ENCODE results near the gene PDE4C. TPM values are rescaled to one million over a fixed set of nuclear protein-coding genes. Genes with fewer than 3 reads are reported as not detected.
A peak's percentile ranks its signal among the peaks of the same experiment; 100 is the strongest.

Gene PDE4C
- total and polyA plus RNA-seq, 9 of the 15 experiments (the other 6 are each of a cell fraction or from before 2014, with no cell fraction given): 0.04 to 0.91 (median 0.20) TPM; not detected in 1

DNA sequence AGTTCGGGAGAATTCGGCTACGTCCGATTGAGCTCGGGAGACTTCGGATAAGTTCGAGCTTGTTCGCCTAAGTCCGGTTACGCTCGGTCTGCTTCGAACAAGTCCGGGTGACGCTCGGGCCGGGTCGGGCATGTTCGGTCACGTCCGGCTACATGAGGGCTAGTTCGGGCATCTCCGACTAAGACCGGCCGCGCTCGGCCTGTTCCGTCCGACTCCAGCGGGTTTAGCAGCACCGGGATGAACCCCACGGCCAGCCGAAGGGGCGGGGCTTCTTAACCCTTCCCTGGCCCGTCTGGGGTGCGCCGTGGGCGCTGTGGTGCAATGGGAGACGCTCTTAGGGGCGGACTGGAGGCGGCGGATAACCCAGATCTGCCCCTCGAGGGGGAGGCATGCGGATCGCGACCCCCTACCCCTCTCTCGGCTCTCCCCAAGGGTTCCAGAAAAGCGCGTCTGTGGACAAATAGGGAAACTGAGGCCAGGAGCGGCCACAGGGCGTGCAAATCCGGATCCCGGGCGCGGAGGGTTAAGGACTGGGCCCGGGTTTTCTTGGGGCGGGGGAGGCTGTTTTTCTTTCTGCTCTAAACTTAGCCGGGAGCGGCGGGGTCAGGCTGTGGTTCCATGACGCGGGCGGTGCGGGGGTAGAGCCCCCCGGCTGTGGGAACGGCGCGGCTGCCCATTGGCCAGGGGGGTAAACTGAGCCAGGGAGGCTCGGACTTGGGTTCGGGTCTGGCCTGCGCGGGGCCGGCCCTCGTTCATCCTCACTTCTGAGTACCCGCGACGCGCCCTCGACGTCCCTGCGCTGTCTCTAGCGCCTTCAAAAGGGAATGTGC, 1.5 kb downstream of the PDE4C start (continued):
- TF ChIP-seq CEBPG (CRISPR knock-in tag; IDR thresholded peaks at IDR 0.05): no peak
- no peak for TF ChIP-seq CEBPG (tag; conservative IDR thresholded peaks at IDR 0.05 in 1 of 2, IDR thresholded peaks at IDR 0.05 in 1 of 2)
- TF ChIP-seq ZNF384 (IDR thresholded peaks at IDR 0.05; ENCODE audit: low read depth, low read length): no peak
- no peak for TF ChIP-seq RAD21 (CRISPR knock-in tag; conservative IDR thresholded peaks at IDR 0.05 in 1 of 2, IDR thresholded peaks at IDR 0.05 in 1 of 2)
- no peak for TF ChIP-seq CBX2 (IDR thresholded peaks at IDR 0.05; ENCODE audit: insufficient read depth, low read length, poor library complexity, severe bottlenecking)
- peak in 1 of 3 experiments; percentile 44 for TF ChIP-seq YY1 (IDR thresholded peaks at IDR 0.05; ENCODE audit: borderline replicate concordance in 1 of 3, control insufficient read depth in 1 of 3, extremely low read depth in 1 of 3, insufficient read depth in 3 of 3, insufficient read length in 1 of 3, insufficient replicate concordance in 2 of 3, low read depth in 1 of 3, low read length in 2 of 3)
- no peak for TF ChIP-seq POLR2H (tag; IDR thresholded peaks at IDR 0.05; ENCODE audit: low read depth)
- no peak for TF ChIP-seq RNF2 (IDR thresholded peaks at IDR 0.05)
- peak; percentile 30; the same call in 1 of the 2 replicates for TF ChIP-seq XRCC5 (IDR thresholded peaks at IDR 0.05; ENCODE audit: low read depth, low read length)
- TF ChIP-seq ZEB2 (IDR thresholded peaks at IDR 0.05): no peak
- TF ChIP-seq, protein P1, sequence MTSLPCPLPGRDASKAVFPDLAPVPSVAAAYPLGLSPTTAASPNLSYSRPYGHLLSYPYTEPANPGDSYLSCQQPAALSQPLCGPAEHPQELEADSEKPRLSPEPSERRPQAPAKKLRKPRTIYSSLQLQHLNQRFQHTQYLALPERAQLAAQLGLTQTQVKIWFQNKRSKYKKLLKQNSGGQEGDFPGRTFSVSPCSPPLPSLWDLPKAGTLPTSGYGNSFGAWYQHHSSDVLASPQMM (CRISPR knock-in tag; IDR thresholded peaks at IDR 0.05): no peak
- TF ChIP-seq SNIP1 (IDR thresholded peaks at IDR 0.05; ENCODE audit: low read depth): no peak
- no peak for TF ChIP-seq MAFF (IDR thresholded peaks at IDR 0.05; ENCODE audit: low read length)
- no peak for TF ChIP-seq MECOM (CRISPR knock-in tag; IDR thresholded peaks at IDR 0.05)
- TF ChIP-seq, protein P2, sequence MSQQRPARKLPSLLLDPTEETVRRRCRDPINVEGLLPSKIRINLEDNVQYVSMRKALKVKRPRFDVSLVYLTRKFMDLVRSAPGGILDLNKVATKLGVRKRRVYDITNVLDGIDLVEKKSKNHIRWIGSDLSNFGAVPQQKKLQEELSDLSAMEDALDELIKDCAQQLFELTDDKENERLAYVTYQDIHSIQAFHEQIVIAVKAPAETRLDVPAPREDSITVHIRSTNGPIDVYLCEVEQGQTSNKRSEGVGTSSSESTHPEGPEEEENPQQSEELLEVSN (IDR thresholded peaks at IDR 0.05; ENCODE audit: borderline replicate concordance in 1 of 2, extremely low read depth in 1 of 2, insufficient read depth in 1 of 2, insufficient read length in 1 of 2, low read depth in 1 of 2, low read length in 1 of 2, poor library complexity in 1 of 2, severe bottlenecking in 1 of 2): peak in 1 of 2 experiments; percentile 45
- TF ChIP-seq GTF2E2 (tag; IDR thresholded peaks at IDR 0.05): no peak
- no peak for TF ChIP-seq SETDB1 (IDR thresholded peaks at IDR 0.05; ENCODE audit: low read length)
- TF ChIP-seq CREB5 (CRISPR knock-in tag; IDR thresholded peaks at IDR 0.05): no peak
- no peak for TF ChIP-seq LCOR (CRISPR knock-in tag; IDR thresholded peaks at IDR 0.05)
- peak; percentile 17 for TF ChIP-seq TBP (optimal IDR thresholded peaks at IDR 0.05; ENCODE audit: low read depth, low read length)
- TF ChIP-seq PHB2 (IDR thresholded peaks at IDR 0.05; ENCODE audit: low read depth): no peak
- TF ChIP-seq KLF6 (CRISPR knock-in tag; IDR thresholded peaks at IDR 0.05; ENCODE audit: borderline replicate concordance): no peak
- peak in 1 of 2 experiments; percentile 7; a peak in 1 of 4 replicates for TF ChIP-seq KDM1A (IDR thresholded peaks at IDR 0.05)
- TF ChIP-seq KDM2B (CRISPR knock-in tag; IDR thresholded peaks at IDR 0.05): no peak
